Aorta (tissue), 5 donors: ENCODE results near the gene IFNK. TPM values are rescaled to one million over a fixed set of nuclear protein-coding genes. Genes with fewer than 3 reads are reported as not detected.

Source experiments
- ATAC-seq: fragments of 200-7000 bp; cut with Tn5 transposase; one replicate; pipeline ENCODE4 v1.9.1; 2022; ENCODE audit warnings: moderate library complexity; ENCODE audit not compliant: low FRiP score
- DNase-seq, 2 donors: peaks; one replicate each; pipeline ENCODE4 v3.0.0-alpha.2; 2020
- H3K27ac ChIP-seq, 2 donors: one replicate each; pipeline ENCODE4 v1.5.1; 2013; ENCODE audit warnings: low read length in 2 of 2, mild to moderate bottlenecking in 2 of 2, moderate library complexity in 2 of 2, control low read depth in 1 of 2, inconsistent platforms in 1 of 2, low read depth in 1 of 2
- H3K27me3 ChIP-seq, 2 donors: one replicate each; pipeline ENCODE4 v1.6.1; 2013; ENCODE audit warnings: control low read depth in 1 of 2, low read length in 1 of 2, mild to moderate bottlenecking in 1 of 2, moderate library complexity in 1 of 2; ENCODE audit not compliant: insufficient read depth in 2 of 2, control insufficient read depth in 1 of 2
- H3K36me3 ChIP-seq, 2 donors: one replicate each; pipeline ENCODE4 v1.6.1; 2013; ENCODE audit warnings: control low read depth in 1 of 2, low read length in 1 of 2, mild to moderate bottlenecking in 1 of 2; ENCODE audit not compliant: insufficient read depth in 2 of 2, control insufficient read depth in 1 of 2
- H3K4me1 ChIP-seq, 2 donors: one replicate each; pipeline ENCODE4 v1.6.1; 2013; ENCODE audit warnings: low read length in 2 of 2, control low read depth in 1 of 2, mild to moderate bottlenecking in 1 of 2, moderate library complexity in 1 of 2; ENCODE audit not compliant: insufficient read depth in 2 of 2, control insufficient read depth in 1 of 2
- H3K4me3 ChIP-seq, 2 donors: one replicate each; pipeline ENCODE4 v1.5.1; 2013; ENCODE audit warnings: low read length in 2 of 2, control low read depth in 1 of 2, mild to moderate bottlenecking in 1 of 2
- H3K9me3 ChIP-seq: one replicate; pipeline ENCODE4 v1.6.1; 2013; ENCODE audit warnings: mild to moderate bottlenecking, low read length; ENCODE audit not compliant: control insufficient read depth
- WGBS, 2 donors: extraction: QIAGEN DNeasy Blood & Tissue Kit; methylation state at CpG; one replicate each; pipeline ENCODE4 v1.1.7; 2013; 5-methylcytosine and 5-hydroxymethylcytosine counted together
- intact Hi-C, 2 donors: fragments of 100-400 bp; cut with DNase I; formaldehyde crosslinking; loops; one replicate each; pipeline versions ENCODE4 v1.14.2 to v1.15.0; 2022
- polyA plus RNA-seq, 2 donors: library from polyadenylated mRNA; stranded (reverse); fragments of 200-250 nt; gene quantifications; one replicate each; pipeline ENCODE4 v1.2.3, GENCODE V29; 2013
- total RNA-seq, 2 donors: library from RNA; stranded (reverse); fragmentation: NEBNext Ultra II Directional; extraction: Animal tissue kit (Norgen Biotek cat#: 25700); gene quantifications; one replicate each; pipeline ENCODE4 v1.2.1, GENCODE V29; 2021
- donor health status: healthy with polysubstance abuse.
- donor health status: Bipolar disorder and iron deficiency.
- donor health status: DM: no; HTN: no; CAD: no.
- donor health status: DM: no; HTN: no; CAD: no.
- donor health status: DM: yes; HTN: yes; CAD: no.

Gene IFNK
- total and polyA plus RNA-seq, 4 donors = not detected

DNA sequence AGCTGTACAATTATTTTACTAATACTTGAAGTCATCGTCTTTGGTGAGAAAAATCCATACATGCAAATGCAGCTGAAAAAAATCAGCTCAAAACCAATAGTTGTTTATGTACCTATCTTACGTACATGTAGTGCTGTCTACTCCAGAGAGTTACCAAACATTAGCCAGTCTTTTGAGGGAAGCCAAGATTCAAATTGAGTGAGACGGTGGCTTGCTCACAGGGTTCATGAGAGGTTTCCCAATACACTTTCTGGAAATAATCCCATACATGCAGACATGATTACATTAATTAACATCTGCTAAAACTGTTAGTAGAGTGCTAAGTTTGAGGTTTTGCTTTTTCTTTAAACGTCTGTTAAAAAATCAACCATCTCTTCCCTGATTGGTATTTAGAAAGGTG lies 46.9 kb downstream of the IFNK start:
- no peak for DNase-seq
- no peak overlapping the region for H3K27ac ChIP-seq
- no peak for ATAC-seq
- H3K36me3 ChIP-seq = no peaks in the 10 kb centered on the region
- H3K9me3 ChIP-seq = no peaks in the 10 kb centered on the region
- H3K27me3 ChIP-seq = no peaks in the 10 kb centered on the region
- no peaks in the 10 kb centered on the region for H3K4me1 ChIP-seq
- 96 to 97% methylated on average over 4 of the region's 4 CpGs for WGBS, 2 donors
- H3K4me3 ChIP-seq = no peak overlapping the region
- intact Hi-C loops = loop anchor here in 1 of 2 donors (10.0 kb wide), 1 partner anchor 616 kb away; the partner anchor contains the start of gene IFT74

DNA sequence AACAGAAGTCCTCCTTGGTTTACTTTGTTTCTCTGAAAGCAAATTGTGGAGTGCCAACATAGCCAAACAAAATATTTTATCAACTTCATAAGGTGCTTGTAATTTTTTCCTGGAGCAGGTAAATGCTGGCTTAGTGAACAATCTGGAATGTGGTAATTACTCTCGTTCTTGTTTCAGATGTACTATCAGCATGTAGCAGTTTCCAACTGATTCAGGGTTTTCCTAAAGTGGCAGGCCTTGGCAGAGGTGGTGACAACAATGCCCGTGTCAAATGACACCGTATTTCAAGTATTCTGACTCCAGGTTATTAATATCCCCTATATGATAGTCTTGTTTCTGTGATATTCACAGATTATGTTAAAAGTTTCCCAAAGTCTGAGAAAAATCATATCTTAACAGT lies 48.0 kb downstream of the IFNK start:
- intact Hi-C loops = loop anchor here in 1 of 2 donors (10.0 kb wide), 1 partner anchor 617 kb away; the partner anchor contains the start of gene IFT74
- Histone ChIP-seq H3K36me3 (no peaks in the 10 kb centered on the region), H3K4me3 (peak overlapping the region in 1 of 2 donors; percentile 91), H3K9me3 (peaks cover under 1% of the 10 kb centered on the region), H3K27me3 (no peaks in the 10 kb centered on the region), H3K27ac (no peak overlapping the region), H3K4me1 (no peaks in the 10 kb centered on the region)
- DNase-seq = no peak
- WGBS, 2 donors = 6 to 9% methylated on average over 3 of the region's 3 CpGs
- ATAC-seq = no peak

DNA sequence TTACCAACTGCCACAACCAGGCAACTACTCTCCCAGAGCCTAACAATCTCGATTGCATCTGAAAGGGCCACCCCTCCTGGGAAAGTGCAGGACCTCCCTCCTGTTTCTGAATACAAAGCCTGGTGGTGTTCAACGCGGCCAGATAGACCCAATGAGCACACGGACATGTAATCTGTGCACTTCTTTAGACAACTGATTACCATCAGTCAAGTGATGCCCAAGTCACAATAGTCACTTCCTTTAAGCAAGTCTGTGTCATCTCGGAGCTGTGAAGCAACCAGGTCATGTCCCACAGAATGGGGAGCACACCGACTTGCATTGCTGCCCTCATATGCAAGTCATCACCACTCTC lies 48.5 kb downstream of the IFNK start:
- ATAC-seq (peak; percentile 66), DNase-seq (no peak)
- no peaks in the 10 kb centered on the region for H3K4me1 ChIP-seq
- H3K36me3 ChIP-seq = no peaks in the 10 kb centered on the region
- intact Hi-C loops = loop anchor here in 1 of 2 donors (10.0 kb wide), 1 partner anchor 618 kb away; the partner anchor contains the start of gene IFT74
- peak overlapping the region; percentile 81 to 91 for H3K27ac ChIP-seq
- H3K27me3 ChIP-seq = no peaks in the 10 kb centered on the region
- 1% methylated on average over 6 of the region's 6 CpGs for WGBS, 2 donors
- H3K4me3 ChIP-seq = peak overlapping the region; percentile 76 to 91
- H3K9me3 ChIP-seq = peaks cover 2% of the 10 kb centered on the region

DNA sequence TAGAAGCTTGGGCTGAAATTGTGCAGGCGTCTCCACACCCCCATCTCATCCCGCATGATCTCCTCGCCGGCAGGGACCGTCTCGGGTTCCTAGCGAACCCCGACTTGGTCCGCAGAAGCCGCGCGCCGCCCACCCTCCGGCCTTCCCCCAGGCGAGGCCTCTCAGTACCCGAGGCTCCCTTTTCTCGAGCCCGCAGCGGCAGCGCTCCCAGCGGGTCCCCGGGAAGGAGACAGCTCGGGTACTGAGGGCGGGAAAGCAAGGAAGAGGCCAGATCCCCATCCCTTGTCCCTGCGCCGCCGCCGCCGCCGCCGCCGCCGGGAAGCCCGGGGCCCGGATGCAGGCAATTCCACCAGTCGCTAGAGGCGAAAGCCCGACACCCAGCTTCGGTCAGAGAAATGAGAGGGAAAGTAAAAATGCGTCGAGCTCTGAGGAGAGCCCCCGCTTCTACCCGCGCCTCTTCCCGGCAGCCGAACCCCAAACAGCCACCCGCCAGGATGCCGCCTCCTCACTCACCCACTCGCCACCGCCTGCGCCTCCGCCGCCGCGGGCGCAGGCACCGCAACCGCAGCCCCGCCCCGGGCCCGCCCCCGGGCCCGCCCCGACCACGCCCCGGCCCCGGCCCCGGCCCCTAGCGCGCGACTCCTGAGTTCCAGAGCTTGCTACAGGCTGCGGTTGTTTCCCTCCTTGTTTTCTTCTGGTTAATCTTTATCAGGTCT lies 49.0 kb downstream of the IFNK start, which contains the start of gene C9orf72:
C9orf72 (minus strand) TSS at position 564 of the 716 bp plus-strand sequence. CDS start 6,361 bp downstream, outside the sequence.
- H3K4me1 ChIP-seq = no peaks in the 10 kb centered on the region
- H3K27me3 ChIP-seq = no peaks in the 10 kb centered on the region
- DNase-seq (peak; percentile 87 to 94), ATAC-seq (peak; percentile 97)
- peak within 1 kb of the TSS; percentile 76 to 91 for H3K4me3 ChIP-seq
- 1% methylated on average over 50 to 72 of the region's 72 CpGs for WGBS, 2 donors
- H3K27ac ChIP-seq = peak within 1 kb of the TSS; percentile 81 to 91
- intact Hi-C loops = loop anchor here in 1 of 2 donors (10.0 kb wide), 1 partner anchor 618 kb away; the partner anchor contains the start of gene IFT74
- peaks cover 2% of the 10 kb centered on the region for H3K9me3 ChIP-seq
- H3K36me3 ChIP-seq = no peaks in the 10 kb centered on the region

DNA sequence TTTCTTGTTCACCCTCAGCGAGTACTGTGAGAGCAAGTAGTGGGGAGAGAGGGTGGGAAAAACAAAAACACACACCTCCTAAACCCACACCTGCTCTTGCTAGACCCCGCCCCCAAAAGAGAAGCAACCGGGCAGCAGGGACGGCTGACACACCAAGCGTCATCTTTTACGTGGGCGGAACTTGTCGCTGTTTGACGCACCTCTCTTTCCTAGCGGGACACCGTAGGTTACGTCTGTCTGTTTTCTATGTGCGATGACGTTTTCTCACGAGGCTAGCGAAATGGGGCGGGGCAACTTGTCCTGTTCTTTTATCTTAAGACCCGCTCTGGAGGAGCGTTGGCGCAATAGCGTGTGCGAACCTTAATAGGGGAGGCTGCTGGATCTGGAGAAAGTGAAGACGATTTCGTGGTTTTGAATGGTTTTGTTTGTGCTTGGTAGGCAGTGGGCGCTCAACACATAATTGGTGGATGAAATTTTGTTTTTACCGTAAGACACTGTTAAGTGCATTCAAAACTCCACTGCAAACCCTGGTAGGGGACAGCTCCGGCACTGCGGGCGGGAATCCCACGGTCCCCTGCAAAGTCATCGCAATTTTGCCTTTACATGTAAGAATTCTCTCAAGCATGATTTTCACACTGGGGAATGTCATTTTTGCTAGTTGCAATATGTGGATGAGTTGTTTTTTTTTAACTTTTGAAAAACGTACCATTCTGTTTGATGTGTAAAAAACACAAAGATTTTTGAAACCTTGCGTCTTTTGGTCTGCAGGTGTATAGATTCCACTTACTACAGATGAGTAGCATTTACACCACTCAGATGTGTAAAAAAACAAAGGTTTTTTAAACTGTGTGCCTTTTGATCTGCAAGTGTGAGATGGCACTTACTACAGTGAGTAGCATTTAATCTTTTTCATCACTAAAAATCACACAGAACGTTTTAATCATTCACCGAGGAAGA lies 49.8 kb downstream of the IFNK start:
- peak overlapping the region; percentile 76 to 91 for H3K4me3 ChIP-seq
- H3K4me1 ChIP-seq = no peaks in the 10 kb centered on the region
- ATAC-seq = peak; percentile 95
- peak overlapping the region in 1 of 2 donors; percentile 78 for H3K27ac ChIP-seq
- peaks cover 2% of the 10 kb centered on the region for H3K9me3 ChIP-seq
- H3K27me3 ChIP-seq = no peaks in the 10 kb centered on the region
- no peaks in the 10 kb centered on the region for H3K36me3 ChIP-seq
- DNase-seq = peak; percentile 96 to 97
- intact Hi-C loops = loop anchor here in 1 of 2 donors (10.0 kb wide), 1 partner anchor 619 kb away; the partner anchor contains the start of gene IFT74
- WGBS, 2 donors = 3% methylated on average over 35 of the region's 35 CpGs

Other genes with a start within 250 kb of the IFNK start
- under 1 TPM; 0.58 to 0.78 TPM for gene EQTN, start 227.1 kb upstream of the IFNK start, total RNA-seq
- under 1 TPM in 1 of 2 donors, not detected in 1; 0.59 TPM for gene EQTN, start 227.1 kb upstream of the IFNK start, polyA plus RNA-seq
- 1 to 10 TPM; 5.8 to 9.0 TPM for gene MOB3B, start 5.5 kb downstream of the IFNK start, total RNA-seq
- gene MOB3B, start 5.5 kb downstream of the IFNK start, polyA plus RNA-seq = 1 to 10 TPM; 3.0 to 5.8 TPM
- gene C9orf72, start 49.2 kb downstream of the IFNK start, total RNA-seq = 10 to 100 TPM; 23.2 to 26.7 TPM
- 1 to 10 TPM; 5.5 to 9.6 TPM for gene C9orf72, start 49.2 kb downstream of the IFNK start, polyA plus RNA-seq